Stimulated activated CD4-positive, alpha-beta T cell treated with anti-CD3 and anti-CD28 coated beads, Interleukin-2, amount 100 ng/mL, for 4 hours (primary cell): ENCODE data around the gene RPS6KA5.
"Not testable (repeated sequence)": the region's sequence is repeated elsewhere in the genome, so short reads cannot be mapped to it uniquely, and the experiment has no call there.

Source experiments
- DNase-seq: peaks from one replicate; pipeline ENCODE4 v3.0.0-alpha.2; 2020; ENCODE audit warnings: low read depth

The RPS6KA5 gene

DNA sequence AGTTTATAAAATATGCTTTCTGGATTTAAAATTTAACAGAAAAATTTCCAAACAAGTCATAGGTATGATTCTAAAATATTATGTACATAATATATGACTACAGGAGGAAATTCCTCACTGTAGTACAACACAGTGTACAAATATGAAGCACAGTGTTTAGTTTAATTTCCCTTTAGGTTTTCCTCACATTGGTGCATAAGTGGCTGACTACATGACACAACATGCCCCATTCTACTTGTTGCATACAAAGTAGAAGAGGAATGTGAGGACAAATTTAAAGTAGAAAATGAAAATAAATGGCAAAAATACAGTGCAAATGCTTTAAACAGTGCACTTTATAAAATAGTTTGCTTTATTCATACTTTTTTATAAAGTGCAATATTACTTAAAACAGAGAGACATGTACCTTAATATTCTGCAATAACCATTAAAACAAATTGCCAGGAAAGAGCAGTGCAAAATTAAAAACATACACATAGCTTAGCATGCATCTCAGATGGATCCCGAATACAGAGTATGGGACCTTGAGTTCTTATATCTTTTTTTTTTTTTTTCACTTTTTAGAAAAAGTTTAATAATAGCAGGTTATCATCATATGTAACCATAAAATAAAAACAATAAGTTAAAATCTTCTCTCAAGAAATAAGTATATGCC, 189.4 kb downstream of the RPS6KA5 start:
- no peak for DNase-seq

DNA sequence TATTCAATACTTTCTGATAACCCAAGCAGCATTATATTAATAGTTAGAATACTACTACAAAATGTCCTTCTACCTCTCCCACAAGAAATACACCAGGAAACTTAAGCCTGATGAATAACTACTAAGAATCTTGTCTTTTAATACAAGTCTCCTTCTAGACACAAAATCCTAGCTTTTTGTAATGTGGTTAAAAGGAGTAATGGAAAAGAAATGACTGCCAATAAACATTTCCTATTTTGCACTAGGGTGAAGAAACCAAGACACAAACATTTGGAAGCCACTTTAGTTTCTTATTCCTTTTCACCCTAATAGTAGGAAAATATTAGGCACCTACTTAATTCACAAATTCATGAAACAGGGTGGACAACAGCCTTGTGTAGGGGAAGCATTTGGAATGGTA, 192.9 kb downstream of the RPS6KA5 start:
- no peak for DNase-seq

DNA sequence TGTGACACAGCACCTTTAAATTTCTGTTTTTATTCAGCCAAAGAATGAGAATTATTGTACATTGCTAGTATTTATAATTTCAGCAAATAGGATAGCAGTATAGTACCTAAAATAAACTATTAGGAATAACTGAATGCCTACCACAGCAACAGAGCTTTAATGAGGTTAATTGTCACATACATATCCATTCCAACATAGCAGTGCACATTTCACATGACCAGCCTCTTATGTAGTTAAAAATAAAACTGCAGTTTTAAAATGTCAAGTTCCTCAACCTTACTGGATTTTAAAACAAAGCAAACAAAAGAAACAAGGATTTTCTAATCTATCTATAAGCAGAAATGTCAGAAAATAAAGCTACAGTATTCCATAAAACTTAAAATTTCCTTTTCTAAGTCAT, 193.6 kb downstream of the RPS6KA5 start:
- no peak for DNase-seq

GRCh38 chr14:90864741-90865140, 195.7 kb downstream of the RPS6KA5 start:
- no peak for DNase-seq

DNA sequence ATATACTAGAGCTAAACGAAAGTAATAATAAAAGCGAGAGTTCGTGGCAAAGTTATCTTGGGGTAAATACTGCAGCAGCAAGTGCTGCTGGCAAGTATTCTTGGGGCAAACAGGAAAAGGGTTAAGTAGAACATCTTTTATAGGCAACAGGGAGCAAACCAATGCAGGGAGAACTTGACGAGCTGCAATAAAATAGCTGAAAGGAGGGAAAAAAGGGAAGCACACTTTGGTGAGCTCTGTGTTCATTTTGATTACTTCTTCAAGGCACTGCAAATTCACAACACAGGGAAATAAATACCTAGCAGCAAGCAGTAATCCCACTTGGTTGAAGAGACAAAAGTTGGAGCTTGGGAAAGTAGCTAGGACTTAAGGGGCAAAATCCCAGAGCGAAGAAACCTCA, 201.9 kb downstream of the RPS6KA5 start:
- no peak for DNase-seq

- DNase-seq, result no peak
These were observed 202.6 kb downstream of the RPS6KA5 start for GRCh38 chr14:90857866-90858265.

GRCh38 chr14:90856115-90856514, 204.3 kb downstream of the RPS6KA5 start:
- DNase-seq, result not testable (repeated sequence)

DNA sequence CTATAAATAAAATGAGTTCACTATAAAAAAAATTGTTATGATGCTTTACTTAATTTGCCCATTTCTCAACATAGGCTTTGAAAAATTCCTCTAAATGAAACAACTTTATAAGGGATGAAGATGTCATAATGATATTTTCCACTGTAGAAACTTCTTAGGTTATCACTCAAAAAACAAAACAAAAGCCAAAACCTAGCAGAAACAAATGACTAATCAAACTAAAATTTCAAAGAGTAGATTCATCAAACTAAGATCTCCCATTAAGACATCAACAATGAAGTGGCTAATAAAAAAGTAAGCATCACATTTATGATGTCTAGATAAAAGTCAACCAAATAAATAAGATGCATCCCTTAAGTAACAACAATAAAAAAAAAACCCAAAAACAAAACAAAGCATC, 207.3 kb downstream of the RPS6KA5 start:
- no peak for DNase-seq

GRCh38 chr14:90851327-90852036, 209.0 kb downstream of the RPS6KA5 start:
- no peak for DNase-seq

DNA sequence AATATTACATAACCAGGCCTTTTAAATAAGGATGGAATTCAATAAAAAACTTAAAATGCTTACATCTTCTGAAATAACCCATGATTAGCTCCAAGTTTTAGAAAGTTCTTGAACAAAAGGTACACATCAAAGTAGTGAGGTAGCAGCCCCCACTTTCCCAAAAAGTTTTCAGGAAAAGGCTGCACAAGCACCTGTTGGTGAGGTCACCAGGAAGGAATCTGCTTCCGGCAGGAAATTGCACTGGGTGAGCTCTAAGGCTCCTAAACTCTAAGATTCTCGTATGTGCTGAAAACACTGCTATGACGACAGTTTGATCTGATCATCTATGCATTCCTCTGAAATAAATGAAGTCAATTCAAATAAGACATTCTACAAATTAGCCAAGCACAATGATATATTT, 210.0 kb downstream of the RPS6KA5 start:
- DNase-seq, result no peak

DNA sequence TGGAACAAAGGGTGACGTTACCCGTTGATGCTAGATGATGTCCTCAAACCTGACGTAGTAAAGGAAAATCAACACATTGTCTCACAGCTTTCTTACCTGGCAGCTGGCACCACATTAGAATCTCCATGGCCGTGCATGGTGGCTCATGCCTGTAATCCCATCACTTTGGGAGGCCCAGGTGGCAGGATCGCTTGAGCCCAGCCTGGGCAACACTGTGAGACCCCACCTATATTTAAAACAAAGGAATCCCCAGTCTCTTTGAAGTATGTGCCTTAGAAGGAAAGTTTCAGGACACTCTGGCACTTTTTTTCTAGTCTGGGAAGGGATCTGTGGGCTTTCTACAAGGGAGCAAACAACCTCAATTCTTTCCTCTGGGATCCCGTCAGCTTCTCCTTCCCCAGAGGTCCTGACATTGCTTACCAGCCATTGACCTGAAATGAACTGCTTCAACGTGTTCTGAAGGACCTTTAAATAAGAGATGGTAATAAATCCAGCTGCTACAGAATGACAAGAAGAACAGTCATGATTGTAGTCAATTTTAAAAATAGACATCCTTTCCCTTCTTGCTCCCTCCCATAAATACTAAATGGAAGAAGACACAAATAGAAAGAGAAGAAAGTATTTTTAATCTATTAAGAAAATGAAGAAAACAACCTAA, 210.5 kb downstream of the RPS6KA5 start:
- DNase-seq, result no peak

DNA sequence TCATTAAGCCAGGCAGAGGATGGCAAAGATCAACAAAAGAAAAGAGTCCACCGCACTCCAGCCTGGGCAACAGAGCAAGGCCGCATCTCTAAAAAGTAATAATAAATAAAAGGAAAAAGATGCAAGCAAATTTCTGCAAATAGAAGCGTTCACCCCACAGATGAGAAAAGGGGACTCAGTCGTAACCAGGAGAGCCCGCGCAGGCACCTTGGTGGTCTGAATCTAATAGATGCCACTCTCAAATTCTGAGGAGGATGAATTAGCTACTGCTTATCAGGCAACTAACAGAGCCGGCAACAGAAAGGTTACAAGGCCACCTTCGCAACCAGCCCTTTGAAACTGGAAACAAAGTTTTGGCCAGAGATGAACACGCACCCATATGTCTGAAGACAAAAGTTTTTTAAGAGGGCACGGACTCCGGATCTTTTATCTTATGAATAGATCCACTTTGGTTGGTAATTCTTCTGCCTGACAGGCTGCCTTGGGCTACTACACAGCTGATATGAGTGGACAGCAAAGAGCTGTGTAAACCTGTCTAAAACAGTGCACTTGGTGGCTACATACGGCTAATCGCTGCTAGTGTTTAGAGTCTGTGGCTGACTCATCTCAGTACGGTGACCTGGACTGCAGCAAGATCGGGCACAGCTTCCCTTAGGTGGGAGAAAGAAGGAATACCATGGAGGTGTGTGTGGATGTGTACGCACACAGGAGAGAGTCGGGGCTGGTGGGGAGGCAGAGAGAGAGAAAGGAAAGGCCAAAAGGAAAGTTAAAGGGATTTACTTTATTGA, 211.3 kb downstream of the RPS6KA5 start:
- DNase-seq, result no peak

GRCh38 chr14:90846511-90846910, 213.9 kb downstream of the RPS6KA5 start:
- DNase-seq, result no peak

GRCh38 chr14:90844321-90844720, 216.1 kb downstream of the RPS6KA5 start:
- no peak for DNase-seq

DNA sequence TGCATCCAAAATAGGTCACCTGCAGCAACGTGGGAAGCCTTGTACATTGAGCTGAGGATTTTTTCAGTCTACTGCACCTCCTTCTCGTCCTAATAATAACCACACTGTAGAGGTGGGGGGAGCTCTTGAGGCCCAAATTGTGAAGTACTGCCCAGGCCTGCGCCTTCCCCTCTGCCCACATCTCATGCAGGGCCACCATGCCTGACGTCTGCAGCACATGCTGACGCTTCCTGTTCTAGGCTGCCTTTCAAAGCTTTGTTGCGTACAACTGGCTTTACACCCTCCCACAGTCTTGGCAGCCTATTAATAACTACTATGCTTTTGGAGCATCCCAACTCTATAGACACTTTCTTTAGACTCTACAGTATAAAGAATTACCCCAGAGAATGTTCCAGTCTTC, 217.7 kb downstream of the RPS6KA5 start:
- DNase-seq, result no peak

DNA sequence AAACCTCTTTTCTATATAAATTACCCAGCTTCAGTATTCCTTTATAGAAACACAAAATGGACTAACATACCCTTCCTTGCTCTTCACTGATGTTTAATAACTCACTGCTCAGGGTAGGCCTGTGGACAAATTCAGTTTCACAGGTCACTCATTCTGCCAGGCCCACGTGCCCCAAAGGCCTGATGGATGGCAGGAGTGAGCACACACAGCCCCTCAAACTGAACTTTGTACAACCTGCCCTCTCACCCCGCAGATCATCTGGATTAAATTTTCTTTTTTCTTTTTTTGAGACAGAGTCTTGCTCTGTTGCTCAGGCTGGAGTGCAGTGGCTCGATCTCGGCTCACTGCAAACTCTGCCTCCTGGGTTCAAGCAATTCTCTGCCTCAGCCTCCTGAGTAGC, 219.8 kb downstream of the RPS6KA5 start:
- DNase-seq, result not testable (repeated sequence)

- DNase-seq, result no peak
These were observed 220.6 kb downstream of the RPS6KA5 start for GRCh38 chr14:90839889-90840266.

- DNase-seq, result no peak
These were observed 221.2 kb downstream of the RPS6KA5 start for GRCh38 chr14:90839024-90839888.

- not testable (repeated sequence) for DNase-seq
These were observed 221.9 kb downstream of the RPS6KA5 start for GRCh38 chr14:90838531-90838930.

- DNase-seq, result no peak
These were observed 223.1 kb downstream of the RPS6KA5 start for GRCh38 chr14:90837355-90837754.

GRCh38 chr14:90836692-90837063, 223.8 kb downstream of the RPS6KA5 start:
- no peak for DNase-seq

- no peak for DNase-seq
These were observed 228.6 kb downstream of the RPS6KA5 start for GRCh38 chr14:90831821-90832220.
